ENCODE data around the gene EXOSC10.

- TF ChIP-seq NR2F1 (CRISPR knock-in tag; IDR thresholded peaks at IDR 0.05) = no peak
- no peak for TF ChIP-seq ZNF644 (CRISPR knock-in tag; IDR thresholded peaks at IDR 0.05; ENCODE audit: low read depth)
- no peak for TF ChIP-seq CTCF (CRISPR knock-in tag; IDR thresholded peaks at IDR 0.05)
- TF ChIP-seq CEBPZ (IDR thresholded peaks at IDR 0.05; ENCODE audit: low read length) = no peak
- no peak for TF ChIP-seq ZNF776 (CRISPR knock-in tag; IDR thresholded peaks at IDR 0.05)
- TF ChIP-seq, protein P1, sequence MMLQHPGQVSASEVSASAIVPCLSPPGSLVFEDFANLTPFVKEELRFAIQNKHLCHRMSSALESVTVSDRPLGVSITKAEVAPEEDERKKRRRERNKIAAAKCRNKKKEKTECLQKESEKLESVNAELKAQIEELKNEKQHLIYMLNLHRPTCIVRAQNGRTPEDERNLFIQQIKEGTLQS (CRISPR knock-in tag; IDR thresholded peaks at IDR 0.05) = no peak
- TF ChIP-seq, protein P2, sequence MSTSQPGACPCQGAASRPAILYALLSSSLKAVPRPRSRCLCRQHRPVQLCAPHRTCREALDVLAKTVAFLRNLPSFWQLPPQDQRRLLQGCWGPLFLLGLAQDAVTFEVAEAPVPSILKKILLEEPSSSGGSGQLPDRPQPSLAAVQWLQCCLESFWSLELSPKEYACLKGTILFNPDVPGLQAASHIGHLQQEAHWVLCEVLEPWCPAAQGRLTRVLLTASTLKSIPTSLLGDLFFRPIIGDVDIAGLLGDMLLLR (CRISPR knock-in tag; IDR thresholded peaks at IDR 0.05) = no peak
- no peak for TF ChIP-seq MAX (IDR thresholded peaks at IDR 0.05)
- no peak for TF ChIP-seq SAFB2 (CRISPR knock-in tag; IDR thresholded peaks at IDR 0.05; ENCODE audit: borderline replicate concordance, low read depth)
- TF ChIP-seq FOXP4 (CRISPR knock-in tag; IDR thresholded peaks at IDR 0.05) = no peak
- no peak for TF ChIP-seq ZNF747 (CRISPR knock-in tag; IDR thresholded peaks at IDR 0.05; ENCODE audit: borderline replicate concordance)
- TF ChIP-seq ZNF616 (CRISPR knock-in tag; IDR thresholded peaks at IDR 0.05; ENCODE audit: low read depth) = no peak
Observed at GRCh38 chr1:11070876-11071275, 28.8 kb downstream of the EXOSC10 start.

All from HepG2 (cell line).